Epithelial cell of esophagus (primary cell): ENCODE results near the gene SLC25A26.
"Not testable (repeated sequence)": the region's sequence is repeated elsewhere in the genome, so short reads cannot be mapped to it uniquely, and the experiment has no call there.

ENCODE experiments used
- DNase-seq: peaks from one replicate; pipeline ENCODE4 v3.0.0; 2010; ENCODE audit warnings: low read depth
- H3K4me3 ChIP-seq: 2 replicates; pipeline ENCODE4 v1.5.1; 2011; ENCODE audit warnings: mild to moderate bottlenecking, low read length, control low read depth
- CTCF ChIP-seq: IDR thresholded peaks from 2 replicates; pipeline ENCODE4 v1.5.1; 2011; ENCODE audit warnings: low read depth, mild to moderate bottlenecking, low read length, control low read depth, inconsistent platforms; ENCODE audit not compliant: insufficient read depth; ENCODE audit errors: missing control alignments

Gene SLC25A26

GRCh38 chr3:66414846-66415245, 194.0 kb downstream of the SLC25A26 start:
- no peak for TF ChIP-seq CTCF
- no peak overlapping the region for H3K4me3 ChIP-seq
- no peak for DNase-seq

GRCh38 chr3:66415867-66416428, 195.1 kb downstream of the SLC25A26 start:
- DNase-seq = no peak
- TF ChIP-seq CTCF = no peak
- H3K4me3 ChIP-seq = no peak overlapping the region

- no peak for DNase-seq
Measured at GRCh38 chr3:66416556-66417304, 195.9 kb downstream of the SLC25A26 start.

GRCh38 chr3:66418475-66418931, 197.7 kb downstream of the SLC25A26 start:
- no peak overlapping the region for H3K4me3 ChIP-seq
- peak; percentile 40 for TF ChIP-seq CTCF
- peak; percentile 40 for DNase-seq

More at GRCh38 chr3:66416556-66417304, 195.9 kb downstream of the SLC25A26 start:
- TF ChIP-seq CTCF = no peak
- no peak overlapping the region for H3K4me3 ChIP-seq

- no peak for DNase-seq
- no peak for TF ChIP-seq CTCF
- H3K4me3 ChIP-seq = no peak overlapping the region
Measured at GRCh38 chr3:66419036-66419435, 198.2 kb downstream of the SLC25A26 start.

GRCh38 chr3:66421144-66421543, 200.3 kb downstream of the SLC25A26 start:
- H3K4me3 ChIP-seq, DNase-seq: not testable (repeated sequence)

- DNase-seq, H3K4me3 ChIP-seq: not testable (repeated sequence)
Measured at GRCh38 chr3:66421893-66422292, 201.1 kb downstream of the SLC25A26 start.

- no peak for DNase-seq
- H3K4me3 ChIP-seq = no peak overlapping the region
- no peak for TF ChIP-seq CTCF
Measured at GRCh38 chr3:66423791-66424190, 203.0 kb downstream of the SLC25A26 start.
